OCI-LY1 (cell line): ENCODE results near the gene CAB39L.

Experiments used
- H2AFZ ChIP-seq: fragments of 200-600 bp; sonication (generic), shearing (Covaris generic); 2 replicates; pipeline ENCODE4 v1.6.0; 2014; ENCODE audit warnings: antibody characterized with exemption, mild to moderate bottlenecking, low read length
- H3F3A ChIP-seq: fragments of 200-600 bp; sonication (generic), shearing (Covaris generic); 2 replicates; pipeline ENCODE4 v1.6.0; 2014; ENCODE audit warnings: mild to moderate bottlenecking, antibody characterized with exemption, low read length, moderate library complexity; ENCODE audit not compliant: insufficient read depth
- H3K27ac ChIP-seq: fragments of 200-600 bp; sonication (generic); 2 replicates; pipeline ENCODE4 v1.5.1; 2014; ENCODE audit warnings: low read length, mixed run types, mild to moderate bottlenecking, low read depth; ENCODE audit not compliant: poor library complexity, severe bottlenecking
- H3K27me3 ChIP-seq: fragments of 200-600 bp; sonication (generic); 2 replicates; pipeline ENCODE4 v1.6.0; 2014; ENCODE audit warnings: antibody characterized with exemption, mild to moderate bottlenecking, low read length, moderate library complexity; ENCODE audit not compliant: insufficient read depth
- H3K36me3 ChIP-seq: fragments of 200-600 bp; sonication (generic); 2 replicates; pipeline ENCODE4 v1.6.1; 2014; ENCODE audit warnings: mild to moderate bottlenecking, antibody characterized with exemption, low read length, moderate library complexity, mixed read lengths; ENCODE audit not compliant: insufficient read depth
- H3K4me1 ChIP-seq: fragments of 200-600 bp; sonication (generic); 2 replicates; pipeline ENCODE4 v1.5.1; 2014; ENCODE audit warnings: mild to moderate bottlenecking, low read length, moderate library complexity; ENCODE audit not compliant: insufficient read depth, severe bottlenecking
- H3K4me2 ChIP-seq: fragments of 200-600 bp; sonication (generic), shearing (Covaris generic); 2 replicates; pipeline ENCODE4 v1.6.1; 2014; ENCODE audit warnings: low read length
- H3K4me3 ChIP-seq: fragments of 200-600 bp; sonication (generic); 2 replicates; pipeline ENCODE4 v1.5.1; 2014; ENCODE audit warnings: low read length, low read depth, mild to moderate bottlenecking, mixed read lengths; ENCODE audit not compliant: poor library complexity, severe bottlenecking
- H3K79me2 ChIP-seq: fragments of 200-600 bp; shearing (Covaris generic); 2 replicates; pipeline ENCODE4 v1.6.1; 2016; ENCODE audit warnings: mixed run types, low read length, mixed read lengths; ENCODE audit not compliant: insufficient read depth
- H3K9ac ChIP-seq: fragments of 200-600 bp; sonication (generic), shearing (Covaris generic); 2 replicates; pipeline ENCODE4 v1.6.1; 2014; ENCODE audit warnings: mild to moderate bottlenecking, low read length, mixed read lengths
- H3K9me2 ChIP-seq: fragments of 200-600 bp; sonication (generic), shearing (Covaris generic); 2 replicates; pipeline ENCODE4 v1.6.1; 2014; ENCODE audit warnings: low read depth, mild to moderate bottlenecking, low read length, mixed read lengths
- H3K9me3 ChIP-seq: fragments of 200-600 bp; shearing (Covaris generic); 2 replicates; pipeline ENCODE4 v1.6.1; 2014; ENCODE audit warnings: low read length, mixed read lengths
- H4K20me1 ChIP-seq: fragments of 200-600 bp; sonication (generic), shearing (Covaris generic); 2 replicates; pipeline ENCODE4 v1.6.0; 2016; ENCODE audit warnings: mild to moderate bottlenecking, low read length; ENCODE audit not compliant: insufficient read depth
- EZH2 ChIP-seq: fragments of 200-600 bp; sonication (generic), shearing (Covaris generic); IDR thresholded peaks from 2 replicates; pipeline ENCODE4 v1.8.0; 2017; ENCODE audit warnings: borderline replicate concordance, mixed run types, mild to moderate bottlenecking, antibody characterized with exemption, low read length, moderate library complexity, mixed read lengths
- TF ChIP-seq, protein P1 (sequence below): fragments of 200-600 bp; sonication (generic), shearing (Covaris generic); IDR thresholded peaks from 2 replicates; pipeline ENCODE4 v1.5.1; 2017; ENCODE audit warnings: mild to moderate bottlenecking, antibody characterized with exemption, low read length, moderate library complexity, mixed read lengths

Gene CAB39L

DNA sequence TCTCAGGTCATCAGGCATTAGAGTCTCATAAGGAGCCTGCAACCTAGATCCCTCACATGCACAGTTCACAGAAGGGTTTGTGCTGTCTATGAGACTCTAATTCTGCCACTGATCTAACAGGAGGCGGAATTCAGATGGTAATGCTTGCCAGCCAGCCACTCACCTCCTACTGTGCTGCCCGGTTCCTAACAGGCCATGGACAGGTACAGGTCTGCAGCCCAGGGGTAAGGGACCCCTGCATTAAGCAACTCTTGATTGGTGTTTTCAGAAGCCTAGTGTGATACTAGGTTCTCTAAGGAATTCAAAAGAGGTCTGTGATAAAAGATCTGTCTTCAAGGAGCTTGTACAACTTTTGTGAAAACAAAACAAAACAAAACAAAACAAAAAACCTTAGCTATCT is 31.1 kb downstream of the CAB39L start:
- Histone ChIP-seq H3K9me2 (no peaks in the 10 kb centered on the region), H3K9ac (no peak overlapping the region), H3K9me3 (no peaks in the 10 kb centered on the region), H3K4me3 (no peak overlapping the region), H4K20me1 (no peaks in the 10 kb centered on the region), H3K27ac (no peak overlapping the region), H3K36me3 (no peaks in the 10 kb centered on the region), H2AFZ (no peak overlapping the region), H3K4me2 (no peak overlapping the region), H3K79me2 (no peaks in the 10 kb centered on the region), H3K27me3 (no peaks in the 10 kb centered on the region), H3F3A (no peaks in the 10 kb centered on the region), H3K4me1 (peaks cover 28% of the 10 kb centered on the region)
- TF ChIP-seq EZH2, result no peak

DNA sequence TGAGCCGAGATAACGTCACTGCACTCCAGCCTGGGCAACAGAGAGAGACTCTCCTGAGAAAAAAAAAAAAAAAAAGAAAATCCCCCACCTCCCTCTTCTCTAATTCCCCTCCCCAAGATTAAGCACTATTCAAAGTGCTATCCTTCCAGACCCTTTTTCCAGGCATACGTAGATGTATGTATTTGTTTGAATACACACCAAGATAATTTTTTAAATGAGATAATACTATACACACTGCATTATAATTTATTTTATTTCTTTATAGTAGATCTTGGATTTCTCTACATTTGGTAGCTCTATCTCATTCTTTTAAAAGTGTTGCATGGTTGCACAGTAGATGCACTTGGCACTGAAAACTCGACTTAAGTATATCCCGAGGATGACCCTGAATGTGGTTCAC is 32.5 kb downstream of the CAB39L start:
- no peak overlapping the region for H3K9ac ChIP-seq
- H3K4me1 ChIP-seq, result peaks cover 16% of the 10 kb centered on the region
- no peak overlapping the region for H3K4me3 ChIP-seq
- H3F3A ChIP-seq, result no peaks in the 10 kb centered on the region
- no peak overlapping the region for H3K4me2 ChIP-seq
- H3K36me3 ChIP-seq, result no peaks in the 10 kb centered on the region
- no peak overlapping the region for H2AFZ ChIP-seq
- H3K27me3 ChIP-seq, result no peaks in the 10 kb centered on the region
- H4K20me1 ChIP-seq, result no peaks in the 10 kb centered on the region
- no peak for TF ChIP-seq EZH2
- TF ChIP-seq, protein P1, sequence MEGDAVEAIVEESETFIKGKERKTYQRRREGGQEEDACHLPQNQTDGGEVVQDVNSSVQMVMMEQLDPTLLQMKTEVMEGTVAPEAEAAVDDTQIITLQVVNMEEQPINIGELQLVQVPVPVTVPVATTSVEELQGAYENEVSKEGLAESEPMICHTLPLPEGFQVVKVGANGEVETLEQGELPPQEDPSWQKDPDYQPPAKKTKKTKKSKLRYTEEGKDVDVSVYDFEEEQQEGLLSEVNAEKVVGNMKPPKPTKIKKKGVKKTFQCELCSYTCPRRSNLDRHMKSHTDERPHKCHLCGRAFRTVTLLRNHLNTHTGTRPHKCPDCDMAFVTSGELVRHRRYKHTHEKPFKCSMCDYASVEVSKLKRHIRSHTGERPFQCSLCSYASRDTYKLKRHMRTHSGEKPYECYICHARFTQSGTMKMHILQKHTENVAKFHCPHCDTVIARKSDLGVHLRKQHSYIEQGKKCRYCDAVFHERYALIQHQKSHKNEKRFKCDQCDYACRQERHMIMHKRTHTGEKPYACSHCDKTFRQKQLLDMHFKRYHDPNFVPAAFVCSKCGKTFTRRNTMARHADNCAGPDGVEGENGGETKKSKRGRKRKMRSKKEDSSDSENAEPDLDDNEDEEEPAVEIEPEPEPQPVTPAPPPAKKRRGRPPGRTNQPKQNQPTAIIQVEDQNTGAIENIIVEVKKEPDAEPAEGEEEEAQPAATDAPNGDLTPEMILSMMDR, result no peak
- no peaks in the 10 kb centered on the region for H3K79me2 ChIP-seq
- H3K27ac ChIP-seq, result no peak overlapping the region
- no peaks in the 10 kb centered on the region for H3K9me2 ChIP-seq
- H3K9me3 ChIP-seq, result peaks cover 3% of the 10 kb centered on the region; the same call in 1 of the 2 replicates

DNA sequence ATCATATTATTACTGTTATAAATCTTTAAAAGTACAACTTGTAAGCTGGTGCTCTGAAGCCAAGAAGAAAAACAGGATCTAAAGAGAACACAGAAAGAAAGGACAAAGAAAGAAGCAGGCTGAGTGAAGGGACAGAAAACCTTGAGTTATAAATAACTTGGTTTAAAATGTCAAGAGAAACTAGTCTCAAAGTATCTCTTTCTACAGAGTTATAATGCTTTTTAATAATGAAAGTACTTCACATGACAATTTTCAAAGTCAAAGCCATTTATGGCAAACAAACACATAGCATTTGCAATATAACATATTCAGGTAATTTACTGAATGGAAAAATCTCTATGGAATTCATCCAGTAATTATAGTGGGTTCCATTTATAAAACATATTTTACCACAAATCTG is 33.4 kb downstream of the CAB39L start:
- H3K9me2 ChIP-seq, result no peaks in the 10 kb centered on the region
- H3K9me3 ChIP-seq, result peaks cover 3% of the 10 kb centered on the region; the same call in 1 of the 2 replicates
- no peak overlapping the region for H3K4me3 ChIP-seq
- no peak overlapping the region for H2AFZ ChIP-seq
- no peaks in the 10 kb centered on the region for H3K27me3 ChIP-seq
- no peak overlapping the region for H3K27ac ChIP-seq
- H3K9ac ChIP-seq, result no peak overlapping the region
- no peaks in the 10 kb centered on the region for H4K20me1 ChIP-seq
- H3K4me1 ChIP-seq, result peaks cover 8% of the 10 kb centered on the region
- no peak overlapping the region for H3K4me2 ChIP-seq
- no peaks in the 10 kb centered on the region for H3K36me3 ChIP-seq
- no peaks in the 10 kb centered on the region for H3K79me2 ChIP-seq
- no peaks in the 10 kb centered on the region for H3F3A ChIP-seq
- TF ChIP-seq, protein P1, result no peak
- TF ChIP-seq EZH2, result no peak

DNA sequence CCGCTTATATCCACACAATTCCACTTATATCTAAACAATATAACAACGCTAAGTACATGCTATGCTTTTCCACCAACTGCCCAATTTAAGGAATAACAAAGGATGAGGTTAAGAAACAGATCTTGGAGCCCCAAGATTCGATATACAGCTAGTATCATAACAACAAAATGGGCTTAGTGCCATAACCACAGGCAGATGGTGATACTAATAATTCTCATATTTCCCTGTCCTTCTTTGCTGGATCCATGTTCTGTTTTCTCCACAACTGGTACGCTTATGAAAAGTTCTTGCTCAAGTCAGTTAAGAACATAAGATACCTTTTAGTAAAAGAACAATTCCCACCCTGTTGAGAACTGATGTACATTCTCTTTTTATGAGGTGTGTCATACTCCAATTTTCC is 33.9 kb downstream of the CAB39L start:
- Histone ChIP-seq H2AFZ (no peak overlapping the region), H3K79me2 (no peaks in the 10 kb centered on the region), H3K9me3 (peaks cover 3% of the 10 kb centered on the region; the same call in 1 of the 2 replicates), H4K20me1 (no peaks in the 10 kb centered on the region), H3K27ac (no peak overlapping the region), H3K27me3 (no peaks in the 10 kb centered on the region), H3K36me3 (no peaks in the 10 kb centered on the region), H3K9ac (no peak overlapping the region), H3K4me3 (no peak overlapping the region), H3K4me2 (no peak overlapping the region), H3K4me1 (peaks cover 8% of the 10 kb centered on the region), H3K9me2 (no peaks in the 10 kb centered on the region), H3F3A (no peaks in the 10 kb centered on the region)
- no peak for TF ChIP-seq EZH2
- TF ChIP-seq, protein P1, result no peak
